Activated gamma-delta T cell treated with anti-CD3 and anti-CD28 coated beads, Interleukin-2, amount 50 U/mL, for 16 hours (primary cell): ENCODE data around the gene SP7.
"Not testable (repeated sequence)": the region's sequence is repeated elsewhere in the genome, so short reads cannot be mapped to it uniquely, and the experiment has no call there.

Experiments
- DNase-seq: peaks from one replicate; pipeline ENCODE4 v3.0.0-alpha.2; 2020; ENCODE audit warnings: low read depth

The SP7 gene

DNA sequence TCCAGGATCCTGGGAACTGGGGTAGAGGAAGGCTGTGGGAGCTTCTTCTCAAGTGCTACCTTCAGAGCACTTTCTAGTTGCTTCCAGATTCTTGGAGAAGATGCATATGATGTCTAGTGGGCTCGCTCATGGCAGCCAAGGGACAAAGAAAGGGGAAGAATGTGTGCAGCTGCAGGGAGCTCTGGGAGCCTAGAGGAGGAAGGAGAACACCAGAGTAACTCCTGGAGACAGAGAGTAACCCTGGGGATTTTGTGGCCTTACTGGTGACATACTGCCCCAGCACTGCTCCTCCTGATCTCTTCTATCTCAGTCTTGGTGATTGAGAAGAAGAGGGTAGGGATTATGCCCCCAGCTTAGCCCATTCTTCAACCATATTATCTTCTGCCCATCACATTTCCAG is 10.3 kb upstream of the SP7 start:
- no peak for DNase-seq

DNA sequence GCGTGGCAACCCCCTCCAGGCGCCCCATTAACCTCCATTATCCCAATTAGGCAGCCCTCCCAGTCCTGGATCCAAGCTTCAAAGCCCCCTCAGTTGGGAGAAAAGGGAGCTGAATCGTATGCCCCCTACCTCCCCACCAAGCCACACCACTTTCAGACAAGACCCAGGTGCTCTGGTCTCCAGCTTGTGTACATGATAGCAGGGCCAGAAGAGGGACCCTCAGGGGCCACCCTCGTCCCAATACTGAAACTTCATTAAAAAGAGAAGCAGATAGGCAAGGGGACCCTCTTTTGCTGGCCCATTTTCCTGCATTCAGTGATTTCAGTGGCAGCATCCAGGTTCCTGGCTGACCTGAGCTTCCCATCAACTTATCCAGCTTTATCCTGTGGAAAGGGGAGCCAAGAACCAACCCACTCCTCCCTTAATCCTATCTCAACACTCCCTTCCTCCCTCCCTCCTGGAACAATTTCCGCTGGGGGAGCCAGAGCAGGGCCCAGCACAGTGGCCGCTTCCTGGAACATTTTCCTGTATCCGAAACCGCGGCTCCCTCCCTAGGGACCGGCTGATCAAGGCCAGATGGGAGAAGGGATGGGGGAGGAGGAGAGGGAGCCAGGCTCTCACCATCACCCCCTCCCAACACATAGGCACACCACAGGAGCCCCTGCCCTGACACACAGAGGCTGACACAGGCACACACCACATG is 9.5 kb upstream of the SP7 start:
- no peak for DNase-seq

DNA sequence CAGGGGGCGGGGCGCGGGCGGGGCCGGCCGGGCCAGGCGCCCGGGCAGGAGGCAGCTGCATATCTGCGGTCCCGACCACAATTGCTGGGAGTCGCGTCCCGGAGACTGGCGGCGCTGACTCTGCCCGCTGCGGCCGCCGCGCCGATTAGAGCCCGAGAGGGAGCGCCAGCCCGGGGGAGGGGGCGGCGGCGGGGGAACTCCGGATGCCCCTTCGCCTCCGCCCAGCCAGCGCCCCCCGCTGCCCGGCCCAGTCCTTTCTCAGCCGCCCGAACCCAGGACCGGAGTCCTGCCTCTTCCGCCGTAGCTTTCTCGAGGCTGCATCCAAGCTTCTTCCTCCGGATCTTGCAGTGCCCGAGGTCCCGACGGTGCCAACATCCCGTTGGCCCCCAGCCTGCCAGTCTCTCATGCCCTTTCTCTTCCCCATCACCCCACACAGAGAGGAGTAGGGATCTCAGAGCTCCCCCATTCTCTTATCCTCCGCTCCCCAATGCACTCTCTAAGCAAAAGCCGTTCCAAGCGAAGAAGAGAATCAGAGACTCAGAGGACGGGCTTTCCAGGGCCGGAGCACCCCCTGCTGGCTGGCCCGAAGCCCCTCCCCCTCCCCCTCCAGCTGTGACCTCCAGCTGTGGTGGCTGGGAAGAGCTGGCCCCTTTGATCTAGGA is 8.8 kb upstream of the SP7 start:
- DNase-seq: peak; percentile 56

DNA sequence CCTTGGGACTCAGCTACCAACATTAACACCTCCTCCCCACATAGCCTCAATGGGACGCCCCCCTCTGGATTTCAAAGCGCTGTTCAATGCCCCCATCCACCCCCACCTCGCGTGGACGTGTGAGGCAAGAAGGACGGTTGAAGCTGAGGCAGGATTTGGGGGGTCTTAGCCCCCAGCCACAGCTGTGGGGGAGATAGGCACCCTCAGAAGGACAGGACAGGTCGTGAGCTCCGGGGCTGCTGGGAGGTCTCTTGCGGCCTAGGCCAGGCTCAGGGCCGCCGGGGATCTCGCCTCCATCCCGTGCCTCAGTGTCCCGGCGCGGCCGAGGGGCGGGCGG is 8.3 kb upstream of the SP7 start:
- no peak for DNase-seq

DNA sequence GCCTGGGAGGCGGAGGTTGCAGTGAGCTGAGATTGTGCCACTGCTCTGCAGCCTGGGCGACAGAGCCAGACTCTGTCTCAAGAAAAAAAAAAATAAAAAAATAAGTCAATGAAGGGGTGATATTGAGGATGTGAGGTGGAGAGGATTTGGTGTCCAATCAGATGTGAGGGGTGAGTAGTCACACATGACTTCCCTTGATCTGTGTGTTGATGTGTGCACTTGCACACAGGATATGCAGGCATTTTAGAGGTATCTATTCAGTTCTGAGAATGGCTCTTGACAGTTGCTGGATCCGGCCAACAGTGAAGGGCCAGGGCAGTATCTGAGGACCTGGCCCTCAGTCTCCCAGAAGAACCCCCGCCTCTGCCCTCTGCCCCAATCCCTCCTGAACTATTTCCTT is 7.8 kb upstream of the SP7 start:
- no peak for DNase-seq

DNA sequence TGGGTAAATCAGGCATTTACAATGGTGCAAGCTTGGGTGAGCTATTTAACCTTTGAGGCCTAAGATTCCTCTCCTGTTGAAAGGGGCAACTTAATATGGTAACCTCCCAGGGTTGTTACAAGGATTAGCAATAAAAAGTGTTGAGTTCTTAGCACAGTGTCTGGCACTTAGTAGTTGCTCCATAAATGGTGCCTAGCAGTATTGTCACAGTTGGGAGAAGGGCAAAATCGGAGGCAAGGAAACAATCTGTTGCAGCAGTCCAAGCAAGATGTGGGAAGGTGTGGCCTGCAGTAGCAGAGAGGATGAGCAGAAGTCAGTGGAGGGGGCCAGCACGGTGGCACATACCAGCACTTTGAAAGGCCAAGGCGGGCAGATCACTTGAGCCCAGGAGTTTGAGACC is 7.3 kb upstream of the SP7 start:
- DNase-seq: no peak

DNA sequence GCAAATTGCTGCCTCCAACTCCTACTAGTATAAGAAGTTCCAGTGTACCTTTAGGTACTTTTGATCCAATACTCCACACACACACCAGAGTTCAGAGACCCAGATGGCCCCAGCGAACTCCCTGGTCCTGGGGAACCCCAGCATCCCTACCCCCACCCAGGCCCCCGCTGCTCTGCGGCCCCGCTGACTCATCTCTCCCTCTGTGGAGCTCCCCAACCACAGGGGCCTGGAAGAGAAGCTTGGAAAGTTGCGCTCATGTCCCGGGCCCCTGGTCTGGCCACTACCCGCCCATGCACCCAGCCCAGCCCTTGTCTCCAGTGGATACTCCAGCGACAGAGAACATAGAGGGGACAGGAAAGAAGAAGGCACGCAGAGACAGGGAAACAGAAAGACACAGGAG is 4.2 kb upstream of the SP7 start:
- DNase-seq: no peak

DNA sequence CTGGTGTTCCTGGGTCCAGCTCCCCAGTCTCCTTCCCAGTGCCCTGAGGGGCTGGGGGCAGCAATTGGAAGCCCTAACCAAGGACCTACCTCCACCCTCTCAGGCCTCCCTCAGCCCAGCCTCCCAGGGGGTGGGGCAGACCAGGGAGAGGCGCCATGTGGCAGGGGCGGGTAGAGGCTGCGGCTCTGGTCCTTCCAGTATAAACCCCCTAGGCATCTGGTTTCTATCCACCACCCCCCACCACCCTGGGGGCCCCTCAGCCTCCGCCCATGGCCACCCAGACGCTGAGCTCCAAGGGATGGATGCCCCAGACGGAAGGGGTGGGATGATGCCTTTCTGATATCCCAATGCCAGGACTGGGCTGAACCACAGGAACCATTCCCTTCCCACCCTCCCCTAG is 2.8 kb upstream of the SP7 start:
- no peak for DNase-seq

DNA sequence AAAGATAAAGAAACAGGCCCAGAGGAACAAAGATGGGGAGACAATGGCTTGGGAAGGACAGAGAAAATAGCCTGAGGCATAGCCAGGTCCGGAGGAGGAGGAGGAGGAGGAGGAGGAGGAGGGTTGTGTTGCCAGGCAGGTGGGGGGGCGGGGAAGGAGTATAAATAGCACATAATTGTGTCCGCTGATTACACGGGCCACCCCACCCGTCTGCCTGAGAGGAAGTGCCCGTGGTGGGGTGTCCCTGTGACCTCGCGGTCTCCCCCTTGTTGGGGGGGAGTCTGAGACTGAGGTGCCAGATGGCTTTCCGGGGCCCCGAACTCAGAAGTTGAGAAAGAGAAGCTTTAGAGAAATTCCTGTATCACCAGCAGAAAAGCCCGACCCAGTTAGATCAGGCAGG is 1.9 kb upstream of the SP7 start:
- no peak for DNase-seq

DNA sequence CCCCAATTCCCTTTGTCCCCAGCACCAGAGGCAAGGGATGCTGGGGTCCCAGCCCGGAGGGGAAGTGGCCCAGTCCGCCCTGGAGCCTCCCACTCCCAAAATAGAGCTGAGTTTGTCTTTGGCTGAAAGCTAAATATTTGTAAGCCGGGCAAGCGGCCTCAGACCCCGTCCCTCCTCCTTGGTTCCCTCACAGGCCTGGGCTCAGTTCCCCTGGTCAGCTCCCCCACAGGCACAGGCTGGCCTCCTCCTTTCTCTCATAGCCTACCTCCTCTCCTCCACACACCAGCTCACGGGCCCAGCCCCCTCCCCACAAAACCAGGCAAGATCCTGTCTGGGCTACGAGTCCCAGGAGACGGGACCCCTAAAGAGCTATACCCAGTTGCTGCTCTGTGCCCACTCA is 1.3 kb downstream of the SP7 start:
- no peak for DNase-seq

DNA sequence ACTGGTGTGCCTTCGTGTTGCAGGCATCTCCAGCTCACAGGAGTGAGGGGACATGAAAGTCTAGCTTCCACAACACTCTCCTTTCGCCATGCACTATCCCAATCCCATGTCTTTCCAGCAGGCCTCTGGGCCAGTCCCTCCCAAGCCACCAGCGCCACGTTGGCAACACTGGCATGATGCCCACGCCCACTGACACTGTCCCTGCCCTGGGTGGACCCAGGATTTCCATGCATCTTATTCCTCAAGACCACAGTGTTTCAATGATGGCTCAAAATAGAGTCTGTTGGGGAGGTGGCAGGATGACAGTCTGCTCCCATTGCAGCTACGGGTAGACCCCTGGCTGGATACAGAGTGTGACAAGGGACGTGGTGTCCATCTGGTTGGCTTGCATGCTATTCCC is 2.3 kb downstream of the SP7 start:
- no peak for DNase-seq

DNA sequence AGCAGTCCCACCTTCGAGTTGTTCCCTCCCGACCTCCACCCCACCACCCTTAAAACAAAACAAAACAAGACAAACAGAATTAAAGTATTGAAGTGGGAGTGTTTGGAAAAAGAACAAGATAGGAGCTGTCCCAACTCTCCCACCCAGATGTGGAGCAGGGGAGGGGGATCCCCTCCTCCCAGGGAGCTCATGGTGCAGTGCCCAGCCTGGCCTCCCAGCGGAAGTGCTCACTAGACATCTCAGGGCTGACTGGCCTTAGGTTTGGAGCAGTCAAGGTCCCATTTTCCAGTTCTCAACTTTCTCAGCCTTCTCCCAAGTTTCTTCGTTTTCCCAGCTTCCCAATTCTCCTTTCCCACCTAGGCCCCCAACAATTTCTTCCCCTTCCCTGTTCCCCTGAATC is 2.9 kb downstream of the SP7 start:
- no peak for DNase-seq

DNA sequence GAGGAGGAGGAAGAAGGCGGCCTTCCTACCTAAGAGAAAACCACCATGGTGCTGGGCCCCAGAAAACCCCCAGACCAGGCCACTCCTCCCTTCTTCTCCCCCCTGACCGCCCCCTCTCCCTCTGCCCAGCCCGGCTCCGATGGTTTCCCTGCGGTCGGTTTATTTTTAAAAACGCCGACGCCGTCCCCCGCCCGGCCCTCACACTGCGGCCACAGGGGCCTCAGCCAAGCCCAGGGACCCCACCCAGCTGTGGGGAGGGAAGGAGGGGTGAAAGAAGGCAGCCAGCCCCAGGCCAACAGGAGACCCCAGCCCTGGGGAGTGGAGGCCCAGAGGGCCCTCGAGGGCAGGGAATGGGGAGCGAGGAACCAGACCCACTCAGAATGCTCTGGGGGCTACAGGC is 3.4 kb downstream of the SP7 start:
- DNase-seq: no peak

DNA sequence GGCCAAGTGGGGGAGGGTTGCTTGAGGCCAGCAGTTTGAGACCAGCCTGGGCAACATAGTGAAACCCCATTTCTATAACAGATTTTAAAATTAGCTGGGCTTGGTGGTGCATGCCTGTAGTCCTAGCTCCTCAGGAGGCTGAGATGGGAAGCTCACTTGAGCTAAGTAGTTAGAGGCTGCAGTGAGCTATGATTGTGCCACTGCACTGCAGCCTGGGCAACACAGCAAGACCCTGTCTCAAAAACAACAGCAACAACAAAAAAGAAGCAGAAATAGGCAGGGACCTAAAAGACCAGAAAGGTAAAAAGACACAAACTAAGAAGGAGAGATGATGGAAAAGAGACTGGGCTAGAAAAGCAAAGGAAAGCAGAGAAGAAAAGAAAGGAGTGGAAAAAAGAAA is 3.8 kb downstream of the SP7 start:
- not testable (repeated sequence) for DNase-seq

DNA sequence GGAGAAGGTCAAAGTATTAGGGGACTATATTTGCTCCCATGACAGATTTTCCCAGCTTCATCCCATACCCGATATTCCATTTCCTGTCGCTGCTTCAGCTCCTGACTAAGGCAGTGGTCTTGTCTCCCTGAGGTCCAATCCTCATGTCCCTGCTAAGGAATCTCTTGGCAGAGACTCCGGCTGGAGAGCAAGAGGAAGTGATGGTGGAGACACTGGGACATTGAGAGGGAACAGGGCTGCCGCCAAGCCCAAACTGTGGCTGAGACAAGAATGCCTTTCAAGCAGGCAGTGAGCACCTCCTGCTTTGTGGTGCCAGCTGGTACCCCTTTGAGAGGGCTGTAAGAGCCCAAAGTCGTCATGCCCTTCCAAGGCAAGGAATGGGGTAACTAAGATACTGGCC is 5.5 kb downstream of the SP7 start:
- DNase-seq: no peak

DNA sequence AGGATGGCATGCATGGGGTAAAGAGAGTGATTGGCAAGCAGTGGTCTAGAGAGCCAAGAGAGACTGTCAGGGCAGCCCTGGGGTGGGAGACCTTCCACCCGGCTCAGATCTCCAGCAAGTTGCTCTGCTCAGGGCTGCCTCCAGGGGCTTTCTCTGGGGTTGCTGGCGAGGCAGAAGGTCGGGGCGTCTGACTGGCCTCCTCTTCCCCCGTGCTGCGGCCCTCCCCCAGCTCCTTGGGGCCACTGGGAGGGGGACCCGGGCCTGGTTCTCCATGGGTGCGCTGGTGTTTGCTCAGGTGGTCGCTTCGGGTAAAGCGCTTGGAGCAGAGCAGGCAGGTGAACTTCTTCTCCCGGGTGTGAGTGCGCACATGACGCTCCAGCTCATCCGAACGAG is 8.1 kb downstream of the SP7 start:
- no peak for DNase-seq

DNA sequence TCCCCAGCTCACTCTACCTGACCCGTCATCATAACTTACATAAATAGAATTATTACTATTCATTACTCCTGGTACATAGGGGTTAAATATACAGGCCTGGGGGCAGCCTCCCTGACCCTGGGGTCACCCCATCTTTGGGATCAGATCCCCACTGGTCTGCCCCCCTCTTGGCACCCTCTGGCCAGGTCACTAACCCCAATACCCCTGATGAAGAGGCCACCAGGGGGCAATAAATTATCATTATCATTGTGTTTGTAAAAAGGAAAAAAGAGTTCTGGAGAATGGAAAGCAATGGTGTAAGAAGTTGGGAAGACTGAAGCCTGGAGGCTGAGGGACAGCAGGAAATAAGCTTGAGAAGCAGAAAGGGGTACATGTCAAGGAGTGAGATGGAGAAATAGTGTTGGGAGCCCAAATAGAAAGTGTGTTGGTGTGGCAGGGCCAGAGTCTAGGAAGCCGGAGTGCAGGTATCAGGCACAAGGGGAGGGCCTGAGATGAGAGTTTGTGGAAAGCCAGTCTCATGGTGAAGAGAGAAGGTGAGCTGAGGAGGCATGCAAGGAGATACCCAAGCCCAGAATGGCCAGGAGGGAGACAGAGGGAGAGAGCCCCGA is 8.6 kb downstream of the SP7 start:
- no peak for DNase-seq

DNA sequence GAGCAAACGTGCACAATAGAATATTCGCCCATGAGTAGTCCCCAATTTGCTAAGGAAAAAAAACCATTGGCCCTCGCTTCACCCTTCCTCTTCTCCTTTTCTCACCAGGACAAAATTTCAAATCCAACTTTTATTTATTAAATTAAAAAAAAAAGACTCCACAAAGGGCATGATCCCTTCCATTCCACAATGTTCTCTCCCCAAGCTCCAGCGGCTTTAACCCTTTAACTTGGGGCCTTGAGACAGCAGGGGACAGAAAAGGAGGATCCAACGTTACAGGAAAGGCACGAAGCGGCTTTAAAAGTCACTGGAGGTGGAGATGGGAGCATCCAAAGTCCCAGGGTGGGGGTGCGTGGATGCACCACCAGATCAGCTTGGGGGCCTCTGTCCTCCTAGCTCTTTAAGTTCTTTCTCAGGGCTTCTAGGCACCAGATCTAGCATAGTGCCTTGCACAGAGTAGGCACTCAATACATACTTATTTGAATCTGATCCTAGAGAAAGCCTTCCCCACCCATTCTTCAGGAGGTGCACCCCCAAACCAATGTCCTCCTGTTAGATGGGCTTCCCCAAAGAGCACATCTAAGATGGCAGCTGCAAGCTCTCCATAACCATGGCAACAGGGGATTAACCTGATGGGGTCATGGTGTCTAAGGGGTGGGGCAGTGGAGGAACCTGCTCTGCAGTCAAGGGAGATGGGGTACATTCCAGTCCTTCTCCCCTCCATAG is 9.5 kb downstream of the SP7 start:
- DNase-seq: no peak

DNA sequence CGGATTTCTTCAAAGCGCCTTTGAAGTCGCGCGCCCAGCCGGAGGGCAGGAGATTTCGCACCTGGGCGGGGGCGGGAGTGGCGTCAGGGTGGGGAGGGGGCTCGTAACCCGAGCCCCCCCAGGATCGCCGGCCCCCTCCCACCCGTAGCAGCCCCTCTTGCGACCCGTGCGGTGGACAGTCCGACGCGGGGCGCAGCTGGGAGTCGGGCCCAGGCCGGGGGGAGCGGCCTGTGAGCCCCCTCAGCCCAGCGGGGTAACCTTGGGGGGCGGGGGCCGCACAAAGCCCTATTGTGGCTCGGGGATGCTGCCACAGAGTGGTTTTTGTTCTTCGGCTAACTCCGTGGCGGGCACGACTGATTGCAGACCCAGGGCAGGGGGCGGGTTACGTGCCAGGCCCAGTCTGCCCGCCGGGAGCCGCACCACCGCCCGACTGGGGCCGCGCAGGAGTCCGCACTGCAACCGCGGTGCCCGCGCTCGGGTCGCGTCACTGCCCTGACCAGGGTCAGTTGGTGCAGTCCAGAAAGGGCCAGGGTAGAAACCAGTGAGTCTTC is 10.6 kb downstream of the SP7 start:
- DNase-seq: no peak

DNA sequence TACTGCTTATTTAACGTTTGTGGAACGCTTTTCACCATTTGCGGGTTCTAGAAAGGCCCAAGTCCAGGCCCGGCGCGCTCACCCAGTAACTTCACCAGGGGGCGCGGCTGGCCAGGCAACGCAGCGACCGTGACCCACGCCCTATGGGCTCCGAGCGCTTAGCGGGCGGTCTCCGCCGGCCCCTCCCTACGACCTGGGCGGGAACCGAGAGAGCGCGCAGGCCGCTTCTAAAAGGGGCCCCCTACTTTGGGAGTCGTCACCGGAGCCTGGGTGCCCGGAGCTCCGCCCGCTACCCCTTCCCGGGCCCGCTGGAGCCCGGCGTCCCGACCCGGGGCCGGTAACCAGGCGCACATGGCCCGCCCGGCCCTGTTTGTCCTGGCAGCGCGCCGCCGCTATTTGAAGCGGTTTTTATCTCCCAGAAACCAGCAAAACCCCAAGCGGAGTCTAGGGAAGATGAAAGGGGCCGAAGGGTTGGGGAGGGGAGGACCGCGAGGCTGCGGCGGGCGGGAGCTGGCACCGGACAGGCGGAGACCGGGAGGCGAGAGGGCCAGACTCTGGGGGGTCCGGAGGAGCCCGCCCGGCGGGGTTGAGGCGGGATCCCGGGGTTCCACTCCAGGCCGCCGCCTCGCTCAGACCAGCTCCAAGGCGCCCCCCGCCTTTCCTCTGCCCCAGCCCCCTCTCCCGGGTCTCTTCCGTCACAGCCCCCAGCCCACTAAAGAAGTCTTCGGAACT is 11.2 kb downstream of the SP7 start:
- DNase-seq: peak; percentile 78

DNA sequence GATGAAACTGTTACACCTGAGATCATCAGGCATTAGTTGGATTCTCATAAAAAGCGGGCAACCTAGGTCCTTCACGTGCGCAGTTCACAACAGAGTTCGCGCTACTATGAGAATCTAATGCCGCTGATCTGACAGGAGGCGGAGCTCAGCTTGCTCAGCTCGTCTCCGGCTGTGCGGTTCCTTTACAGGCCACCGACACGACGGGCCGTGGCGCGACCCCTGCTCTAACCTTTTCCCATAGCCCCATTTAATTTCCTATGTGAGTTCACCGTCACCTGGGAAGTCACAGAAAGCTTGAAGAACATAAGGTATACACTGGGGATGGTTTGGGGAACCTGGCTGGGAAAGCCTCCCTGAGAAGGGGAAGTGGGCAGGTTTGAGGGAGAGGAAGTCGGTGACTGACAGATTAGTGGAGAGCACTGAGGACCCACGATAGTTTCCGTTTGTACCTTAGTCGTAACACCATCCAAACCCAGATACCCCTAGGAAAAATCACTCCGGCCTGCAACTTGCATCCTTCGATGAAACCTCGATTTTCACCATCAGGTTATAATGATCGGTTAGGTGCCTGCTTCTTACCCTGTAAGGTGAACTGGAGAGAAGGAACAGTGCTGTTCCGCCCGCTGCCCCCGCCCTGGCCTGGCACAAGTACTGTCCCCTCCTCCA is 11.9 kb downstream of the SP7 start:
- DNase-seq: peak; percentile 22
